K562 (cell line): ENCODE data around the gene ALOXE3. TPM values are rescaled to one million over a fixed set of nuclear protein-coding genes. Genes with fewer than 3 reads are reported as not detected.

Source experiments
- ATAC-seq: fragments of 200-7000 bp; cut with Tn5 transposase; 3 replicates; pipeline ENCODE4 v1.9.1; 2020; ENCODE audit warnings: moderate library complexity
- BruUV-seq: library from RNA; stranded (reverse); fragments of 400-500 nt; replicated peaks from 2 replicates; lab custom pipeline; 2021; lab: Mats Ljungman, UMichigan
- CTCF ChIA-PET: fragments of 300-600 bp; formaldehyde crosslinking; extraction: SDS; loops from one replicate; lab custom pipeline; 2021; ENCODE audit warnings: low intra/inter-chr PET ratio; lab: Yijun Ruan, JAX
- POLR2A ChIA-PET: fragments of 300-600, 350-650 bp; sonication (Branson Sonifier 250); formaldehyde crosslinking; extraction: SDS; loops from one replicate; lab custom pipeline; 2021; ENCODE audit warnings: antibody characterized with exemption, inconsistent platforms; lab: Yijun Ruan, JAX
- DNase-seq, 4 experiments: peaks; one replicate each; pipeline versions ENCODE4 v3.0.0 to v3.0.0-alpha.2; 2011 to 2018; ENCODE audit warnings: low spot score in 3 of 4, mixed read lengths in 3 of 4; ENCODE audit errors: extremely low read depth in 1 of 4
- FAIRE-seq: peaks from 2 replicates; lab custom pipeline; 2011; peaks lifted over from hg19 to GRCh38; lab: Jason Lieb, UNC
- H2AFZ ChIP-seq: 2 replicates; pipeline ENCODE4 v1.6.0; 2011; ENCODE audit warnings: low read depth, low read length, control low read depth, inconsistent platforms
- H3K27ac ChIP-seq: fragments of 200-600 bp; 3 replicates; pipeline ENCODE4 v1.8.0; 2011; ENCODE audit warnings: low read depth, mild to moderate bottlenecking, control low read depth, inconsistent platforms, low read length, moderate library complexity, mixed read lengths; ENCODE audit errors: extremely low read depth
- H3K27me3 ChIP-seq, 2 experiments: fragments of 300-600 bp in 1 of 2; 2 replicates in 1 of 2; 3 replicates in 1 of 2; pipeline versions ENCODE4 v1.6.0 to v1.8.0; 2011; ENCODE audit warnings: inconsistent platforms in 2 of 2, low read length in 2 of 2, mild to moderate bottlenecking in 1 of 2, mixed read lengths in 1 of 2, moderate library complexity in 1 of 2; ENCODE audit not compliant: control insufficient read depth in 2 of 2, insufficient read depth in 2 of 2
- H3K36me3 ChIP-seq: fragments of 300-600 bp; 3 replicates; pipeline ENCODE4 v1.8.0; 2011; ENCODE audit warnings: mild to moderate bottlenecking, low read length, inconsistent platforms; ENCODE audit not compliant: control insufficient read depth, insufficient read depth
- H3K4me1 ChIP-seq, 2 experiments: fragments of 200-600 bp in 1 of 2; replicated peaks in 1 of 2; 2 replicates in 1 of 2; 3 replicates in 1 of 2; pipeline versions ENCODE4 v1.5.1 to v1.8.0; 2011; ENCODE audit warnings: inconsistent platforms in 2 of 2, low read length in 2 of 2, mild to moderate bottlenecking in 1 of 2, mixed read lengths in 1 of 2, moderate library complexity in 1 of 2; ENCODE audit not compliant: control insufficient read depth in 2 of 2, insufficient read depth in 2 of 2
- H3K4me2 ChIP-seq: 2 replicates; pipeline ENCODE4 v1.6.1; 2011; ENCODE audit warnings: low read length, control low read depth, inconsistent platforms, mixed read lengths; ENCODE audit not compliant: insufficient read depth
- H3K4me3 ChIP-seq: fragments of 200-600 bp; sonication (generic), shearing (Covaris generic); 2 replicates; pipeline ENCODE4 v1.5.1; 2016; ENCODE audit warnings: control low read depth, inconsistent platforms
- H3K79me2 ChIP-seq: fragments of 200-600 bp; 3 replicates; pipeline ENCODE4 v1.8.0; 2011; ENCODE audit warnings: low read length, inconsistent platforms; ENCODE audit not compliant: control insufficient read depth, insufficient read depth
- H3K9ac ChIP-seq, 2 experiments: 2 replicates each; pipeline versions ENCODE4 v1.6.0 to v1.6.1; 2011; ENCODE audit warnings: low read depth in 2 of 2, low read length in 2 of 2, control low read depth in 1 of 2, inconsistent platforms in 1 of 2, mild to moderate bottlenecking in 1 of 2, mixed read lengths in 1 of 2; ENCODE audit not compliant: insufficient read depth in 1 of 2
- H3K9me1 ChIP-seq: one replicate; pipeline ENCODE4 v1.6.0; 2011; ENCODE audit warnings: inconsistent platforms, mild to moderate bottlenecking, low read length, moderate library complexity; ENCODE audit not compliant: control insufficient read depth, insufficient read depth
- H3K9me3 ChIP-seq: replicated peaks from 2 replicates; pipeline ENCODE4 v1.5.1; 2011; ENCODE audit warnings: low read depth, low read length, inconsistent platforms; ENCODE audit not compliant: control insufficient read depth, insufficient read depth
- H4K20me1 ChIP-seq: replicated peaks from 2 replicates; pipeline ENCODE4 v1.6.1; 2011; ENCODE audit warnings: low read length, inconsistent platforms, mixed read lengths; ENCODE audit not compliant: control insufficient read depth, insufficient read depth
- CHD2 ChIP-seq: IDR thresholded peaks from 2 replicates; pipeline ENCODE4 v1.6.1; 2011; ENCODE audit warnings: low read depth, low read length
- ELF1 ChIP-seq: fragments of 200-800 bp; sonication (Bioruptor generic); IDR thresholded peaks from 2 replicates; pipeline ENCODE4 v1.6.1; 2016; ENCODE audit warnings: missing genetic modification characterization, missing compliant biosample characterization
- FIP1L1 ChIP-seq: fragments of 200-400 bp; formaldehyde crosslinking; IDR thresholded peaks from 2 replicates; pipeline ENCODE4 v1.6.1; 2018; ENCODE audit warnings: mild to moderate bottlenecking, low read depth, low read length; ENCODE audit not compliant: poor library complexity, severe bottlenecking
- IFI16 ChIP-seq: fragments of 250-450 bp; sonication (Bioruptor Pico); IDR thresholded peaks from 2 replicates; pipeline ENCODE4 v2.1.2; 2022; ENCODE audit warnings: mild to moderate bottlenecking, inconsistent platforms
- KLF10 ChIP-seq: fragments of 250-450 bp; sonication (Bioruptor Pico); IDR thresholded peaks from 2 replicates; pipeline ENCODE4 v1.6.1; 2021; ENCODE audit warnings: matching md5 sums
- TCF7L2 ChIP-seq: fragments of 150-350 bp; IDR thresholded peaks from 2 replicates; pipeline ENCODE4 v1.6.1; 2016; ENCODE audit warnings: low read depth, mild to moderate bottlenecking, low read length, moderate library complexity
- WGBS: fragments of 100-300 bp; shearing (Covaris generic); methylation state at CpG from one replicate; pipeline ENCODE4 v1.1.6; 2016; ENCODE audit warnings: low coverage, mixed read lengths; ENCODE audit not compliant: insufficient coverage; ENCODE audit errors: missing lambda C conversion rate; 5-methylcytosine and 5-hydroxymethylcytosine counted together
- in situ Hi-C: fragments of 300-500 bp; cut with MboI; formaldehyde crosslinking; loops from 4 replicates; pipeline ENCODE4 v1.15.0; 2018; ENCODE audit warnings: inconsistent platforms, mixed read lengths
- intact Hi-C: fragments of 100-400 bp; cut with micrococcal nuclease; formaldehyde crosslinking; loops from 2 replicates; pipeline ENCODE4 v1.14.2; 2022
- polyA plus RNA-seq, 8 experiments: library from polyadenylated mRNA; depleted of rRNA in 4 of 8; stranded (reverse) in 5 of 8; unstranded in 3 of 8; fragments of >200 nt; fragmentation: Nextera tagmentation in 2 of 8; fragmentation: Illumina TruSeq in 1 of 8; extraction: Ambion mirVana in 2 of 8; extraction: Trizol in 1 of 8; gene quantifications; 2 replicates each; pipeline versions ENCODE4 v1.2.1 to v1.2.3, GENCODE V29; 2011 to 2014; ENCODE audit warnings: inconsistent platforms in 1 of 8, missing spikeins in 1 of 8
- total RNA-seq, 7 experiments: library from RNA; depleted of rRNA in 6 of 7; stranded (reverse); fragments of >200 nt in 6 of 7; fragmentation: Illumina TruSeq in 2 of 7; extraction: Trizol in 2 of 7; gene quantifications; 2 replicates each; pipeline versions ENCODE4 v1.2.1 to v1.2.3, GENCODE V29; 2011 to 2021; ENCODE audit warnings: low replicate concordance in 1 of 7

ALOXE3 gene
- total and polyA plus RNA-seq, 9 of the 15 experiments (the other 6 are each of a cell fraction or from before 2014, with no cell fraction given): 0.04 TPM; not detected in 8

DNA sequence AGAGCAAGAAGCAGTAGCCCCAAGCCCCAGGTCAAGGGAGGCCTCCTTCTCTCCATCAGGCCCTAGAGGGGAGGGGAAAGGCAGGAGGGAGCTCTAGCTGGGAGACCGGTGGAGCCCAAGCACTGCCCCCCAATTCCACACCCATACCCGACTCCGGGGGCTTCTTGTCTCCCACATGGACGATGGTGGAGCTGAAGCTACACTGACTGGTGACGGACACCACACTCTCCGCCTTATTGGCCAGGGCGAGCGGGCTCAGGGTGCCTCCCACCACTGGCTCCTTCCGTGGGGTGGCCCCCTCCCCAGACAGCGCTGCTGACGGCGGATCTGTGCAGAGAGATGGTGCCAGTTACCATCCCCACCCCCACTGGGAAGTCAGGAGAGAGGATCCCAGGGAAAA lies 27.5 kb upstream of the ALOXE3 start:
- H3K4me2 ChIP-seq: no peak overlapping the region
- 0 out of 2 replicates have a peak, but pooled peaks cover 2% of the 10 kb centered on the region for H4K20me1 ChIP-seq
- intact Hi-C loops: no loop called here
- H3K36me3 ChIP-seq: peaks cover 75% of the 10 kb centered on the region; the same call in 2 of the 3 replicates
- no peaks in the 10 kb centered on the region for H3K9me3 ChIP-seq
- H3K79me2 ChIP-seq: peaks cover 7% of the 10 kb centered on the region
- peaks cover 0 to 25% of the 10 kb centered on the region in 2 experiments; a peak in 3 of 5 replicates for H3K4me1 ChIP-seq
- no peaks in the 10 kb centered on the region for H3K27me3 ChIP-seq
- H3K4me3 ChIP-seq: no peak overlapping the region
- no peak overlapping the region for H3K27ac ChIP-seq
- TF ChIP-seq FIP1L1 (no peak), TCF7L2 (no peak), ELF1 (tag) (no peak), KLF10 (CRISPR knock-in tag) (no peak), IFI16 (CRISPR knock-in tag) (no peak), CHD2 (no peak)
- no peak for ATAC-seq
- no peaks in the 10 kb centered on the region for H3K9me1 ChIP-seq
- BruUV-seq: no TSS peak
- no peak for FAIRE-seq
- 40% methylated on average over 1 of the region's 12 CpGs for WGBS
- no peak overlapping the region; a peak in 1 of 4 replicates for H3K9ac ChIP-seq
- in situ Hi-C loops: no loop called here
- no peak overlapping the region for H2AFZ ChIP-seq
- no peak for DNase-seq
- CTCF ChIA-PET: no interaction called here
- POLR2A ChIA-PET: interaction anchor here (1.0 kb wide), 1 partner anchor 13 kb away, joined by 5 read pairs; no protein-coding TSS in a partner anchor
